ENCODE results near the gene SASH3.
"Not testable (repeated sequence)": the region's sequence is repeated elsewhere in the genome, so short reads cannot be mapped to it uniquely, and the experiment has no call there.

SASH3 gene

GRCh38 chrX:129779747-129780146 is at the start of gene SASH3:
SASH3 (plus strand) TSS chrX:129779949; CDS start chrX:129780098, 149 bp downstream.
- no peak for DNase-seq

- no peak for DNase-seq
Measured at GRCh38 chrX:129731228-129731627, 48.5 kb upstream of the SASH3 start.

GRCh38 chrX:129732857-129733256 is 46.9 kb upstream of the SASH3 start:
- no peak for DNase-seq

- DNase-seq, result no peak
Measured at GRCh38 chrX:129733335-129733734, 46.4 kb upstream of the SASH3 start.

GRCh38 chrX:129736491-129736890 is 43.3 kb upstream of the SASH3 start:
- no peak for DNase-seq

GRCh38 chrX:129737916-129738315 is 41.8 kb upstream of the SASH3 start:
- DNase-seq, result no peak

GRCh38 chrX:129738466-129739308 is 41.1 kb upstream of the SASH3 start, which contains the start of gene XPNPEP2:
XPNPEP2 (plus strand) TSS chrX:129738979; CDS start chrX:129739214, 235 bp downstream.
- DNase-seq, result peak; percentile 71

GRCh38 chrX:129739578-129739977 is 40.2 kb upstream of the SASH3 start:
- DNase-seq, result peak; percentile 17

- peak; percentile 55 for DNase-seq
Measured at GRCh38 chrX:129741880-129742758, 37.6 kb upstream of the SASH3 start.

GRCh38 chrX:129742759-129743152 is 37.0 kb upstream of the SASH3 start:
- not testable (repeated sequence) for DNase-seq

- DNase-seq, result no peak
Measured at GRCh38 chrX:129743821-129744220, 35.9 kb upstream of the SASH3 start.

- DNase-seq, result no peak
Measured at GRCh38 chrX:129744861-129745321, 34.9 kb upstream of the SASH3 start.

- no peak for DNase-seq
Measured at GRCh38 chrX:129746557-129747470, 32.9 kb upstream of the SASH3 start.

GRCh38 chrX:129747533-129747932 is 32.2 kb upstream of the SASH3 start:
- no peak for DNase-seq

- DNase-seq, result no peak
Measured at GRCh38 chrX:129748305-129748704, 31.4 kb upstream of the SASH3 start.

GRCh38 chrX:129749069-129749468 is 30.7 kb upstream of the SASH3 start:
- no peak for DNase-seq

- no peak for DNase-seq
Measured at GRCh38 chrX:129750971-129751370, 28.8 kb upstream of the SASH3 start.

- DNase-seq, result no peak
Measured at GRCh38 chrX:129754056-129755024, 25.4 kb upstream of the SASH3 start.

- no peak for DNase-seq
Measured at GRCh38 chrX:129755779-129756650, 23.7 kb upstream of the SASH3 start.

- no peak for DNase-seq
Measured at GRCh38 chrX:129759576-129760061, 20.1 kb upstream of the SASH3 start.

Measured in eye (tissue), 1 donor.